Measurements from ENCODE around the gene NTNG2.
A peak's percentile ranks its signal among the peaks of the same experiment; 100 is the strongest.
"Not testable (repeated sequence)": the region's sequence is repeated elsewhere in the genome, so short reads cannot be mapped to it uniquely, and the experiment has no call there.

NTNG2 gene

GRCh38 chr9:132260846-132261245, 99.0 kb downstream of the NTNG2 start:
- H3K9me3 ChIP-seq (ENCODE audit: control insufficient read depth, low read length) = no peaks in the 10 kb centered on the region
- peaks cover 41% of the 10 kb centered on the region for H3K36me3 ChIP-seq (ENCODE audit: control insufficient read depth, insufficient read depth, low read length)
- H3K4me1 ChIP-seq (ENCODE audit: control insufficient read depth, insufficient read depth, low read length, poor library complexity, severe bottlenecking) = peaks cover 3% of the 10 kb centered on the region
- no peak overlapping the region for H3K4me3 ChIP-seq (ENCODE audit: extremely low read depth, insufficient read depth, low read length, poor library complexity, severe bottlenecking)
- no peak overlapping the region for H3K27ac ChIP-seq (ENCODE audit: low read depth, low read length, severe bottlenecking)
- WGBS, 2 experiments (ENCODE audit: insufficient coverage in 2 of 2) = 92 to 100% methylated on average over 2 of the region's 3 CpGs

DNA sequence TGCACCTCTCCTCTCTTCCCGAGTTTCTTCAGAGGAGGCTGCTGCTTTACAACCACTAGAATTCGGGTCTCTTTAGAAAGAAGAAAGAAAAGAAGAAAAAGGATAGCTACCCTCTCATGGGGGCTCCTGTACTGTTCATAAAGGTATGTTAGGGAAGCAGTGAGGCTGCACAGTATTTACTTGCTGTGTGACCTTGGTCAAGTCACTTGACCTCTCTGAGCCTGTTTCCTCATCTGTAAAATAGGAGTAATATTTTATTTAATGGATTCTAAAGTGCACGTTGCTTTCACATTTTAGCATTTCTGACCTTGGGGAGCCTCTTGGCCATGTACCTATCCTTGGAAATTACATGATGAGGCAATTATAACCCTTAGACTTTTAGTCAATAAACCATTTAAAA, 104.2 kb downstream of the NTNG2 start:
- peaks cover 3% of the 10 kb centered on the region for H3K4me1 ChIP-seq (ENCODE audit: control insufficient read depth, insufficient read depth, low read length, poor library complexity, severe bottlenecking)
- H3K27ac ChIP-seq (ENCODE audit: low read depth, low read length, severe bottlenecking) = peak overlapping the region; percentile 10
- no peaks in the 10 kb centered on the region for H3K9me3 ChIP-seq (ENCODE audit: control insufficient read depth, low read length)
- H3K4me3 ChIP-seq (ENCODE audit: extremely low read depth, insufficient read depth, low read length, poor library complexity, severe bottlenecking) = no peak overlapping the region
- peaks cover 84% of the 10 kb centered on the region for H3K36me3 ChIP-seq (ENCODE audit: control insufficient read depth, insufficient read depth, low read length)
- 100% methylated on average over 2 of the region's 3 CpGs; no CpG with 5 or more reads in 1 of the 2 experiments for WGBS, 2 experiments (ENCODE audit: insufficient coverage in 2 of 2)

DNA sequence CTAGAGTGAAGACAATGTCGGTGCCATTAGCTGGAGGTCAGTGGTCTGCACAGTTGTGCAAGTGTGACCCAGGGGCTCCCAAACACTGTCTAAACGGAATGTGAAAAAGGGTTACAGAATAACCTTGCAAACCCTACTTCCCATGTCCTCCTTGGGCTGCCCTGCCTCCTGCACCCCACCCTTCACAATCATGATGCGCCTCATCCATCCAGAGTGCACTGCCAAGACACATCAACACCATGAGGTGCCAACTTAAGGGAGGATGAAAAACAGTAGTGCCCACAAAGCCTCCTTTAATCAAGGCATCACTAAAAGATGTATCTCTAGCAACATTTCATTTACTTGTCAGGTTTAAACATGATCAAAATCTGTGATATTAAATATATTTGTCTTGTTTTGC, 105.8 kb downstream of the NTNG2 start:
- Histone ChIP-seq H3K27ac (ENCODE audit: low read depth, low read length, severe bottlenecking) (no peak overlapping the region), H3K36me3 (ENCODE audit: control insufficient read depth, insufficient read depth, low read length) (peaks cover 90% of the 10 kb centered on the region)
- 86 to 95% methylated on average over 3 of the region's 3 CpGs for WGBS, 2 experiments (ENCODE audit: insufficient coverage in 2 of 2)

GRCh38 chr9:132268725-132269352, 107.0 kb downstream of the NTNG2 start:
- 63 to 72% methylated on average over 8 of the region's 10 CpGs for WGBS, 2 experiments (ENCODE audit: insufficient coverage in 2 of 2)
- Histone ChIP-seq H3K36me3 (ENCODE audit: control insufficient read depth, insufficient read depth, low read length) (peaks cover 90% of the 10 kb centered on the region), H3K4me3 (ENCODE audit: extremely low read depth, insufficient read depth, low read length, poor library complexity, severe bottlenecking) (no peak overlapping the region), H3K4me1 (ENCODE audit: control insufficient read depth, insufficient read depth, low read length, poor library complexity, severe bottlenecking) (no peaks in the 10 kb centered on the region), H3K27ac (ENCODE audit: low read depth, low read length, severe bottlenecking) (no peak overlapping the region), H3K9me3 (ENCODE audit: control insufficient read depth, low read length) (no peaks in the 10 kb centered on the region)

More for the DNA sequence above, 105.8 kb downstream of the NTNG2 start:
- H3K9me3 ChIP-seq (ENCODE audit: control insufficient read depth, low read length) = no peaks in the 10 kb centered on the region
- no peaks in the 10 kb centered on the region for H3K4me1 ChIP-seq (ENCODE audit: control insufficient read depth, insufficient read depth, low read length, poor library complexity, severe bottlenecking)
- no peak overlapping the region for H3K4me3 ChIP-seq (ENCODE audit: extremely low read depth, insufficient read depth, low read length, poor library complexity, severe bottlenecking)

DNA sequence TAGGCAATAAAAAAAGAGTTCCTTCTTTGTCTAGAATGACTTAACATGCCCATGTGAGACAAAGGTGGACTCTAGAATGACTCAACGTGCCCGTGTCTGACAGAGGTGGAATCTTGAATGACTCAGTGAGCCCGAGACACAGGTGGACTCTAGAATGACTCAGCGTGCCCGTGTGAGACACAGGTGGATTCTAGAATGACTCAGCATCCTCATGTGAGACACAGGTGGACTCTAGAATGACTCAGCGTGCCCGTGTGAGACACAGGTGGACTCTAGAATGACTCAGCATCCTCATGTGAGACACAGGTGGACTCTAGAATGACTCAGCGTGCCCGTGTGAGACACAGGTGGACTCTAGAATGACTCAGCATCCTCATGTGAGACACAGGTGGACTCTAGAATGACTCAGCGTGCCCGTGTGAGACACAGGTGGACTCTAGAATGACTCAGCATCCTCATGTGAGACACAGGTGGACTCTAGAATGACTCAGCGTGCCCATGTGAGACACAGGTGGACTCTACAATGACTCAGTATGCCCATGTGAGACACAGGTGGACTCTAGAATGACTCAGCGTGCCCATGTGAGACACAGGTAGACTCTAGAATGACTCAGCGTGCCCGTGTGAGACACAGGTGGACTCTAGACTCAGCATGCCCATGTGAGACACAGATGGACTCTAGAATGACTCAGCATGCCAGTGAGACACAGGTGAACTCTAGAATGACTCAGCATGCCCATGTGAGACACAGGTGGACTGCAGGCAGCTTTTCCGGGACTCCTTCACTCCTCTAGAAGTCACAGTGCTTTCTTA, 108.1 kb downstream of the NTNG2 start:
- 95 to 97% methylated on average over 6 to 8 of the region's 16 CpGs for WGBS, 2 experiments (ENCODE audit: insufficient coverage in 2 of 2)
- not testable (repeated sequence) for H3K9me3 ChIP-seq (ENCODE audit: control insufficient read depth, low read length); H3K27ac ChIP-seq (ENCODE audit: low read depth, low read length, severe bottlenecking); H3K4me3 ChIP-seq (ENCODE audit: extremely low read depth, insufficient read depth, low read length, poor library complexity, severe bottlenecking); H3K4me1 ChIP-seq (ENCODE audit: control insufficient read depth, insufficient read depth, low read length, poor library complexity, severe bottlenecking)
- H3K36me3 ChIP-seq (ENCODE audit: control insufficient read depth, insufficient read depth, low read length) = peaks cover 90% of the 10 kb centered on the region

- peaks cover 98% of the 10 kb centered on the region for H3K36me3 ChIP-seq (ENCODE audit: control insufficient read depth, insufficient read depth, low read length)
- no peaks in the 10 kb centered on the region for H3K9me3 ChIP-seq (ENCODE audit: control insufficient read depth, low read length)
- no peaks in the 10 kb centered on the region for H3K4me1 ChIP-seq (ENCODE audit: control insufficient read depth, insufficient read depth, low read length, poor library complexity, severe bottlenecking)
- H3K27ac ChIP-seq (ENCODE audit: low read depth, low read length, severe bottlenecking) = no peak overlapping the region
- 100% methylated on average over 1 to 2 of the region's 2 CpGs for WGBS, 2 experiments (ENCODE audit: insufficient coverage in 2 of 2)
- no peak overlapping the region for H3K4me3 ChIP-seq (ENCODE audit: extremely low read depth, insufficient read depth, low read length, poor library complexity, severe bottlenecking)
Measured at GRCh38 chr9:132274861-132275260, 113.0 kb downstream of the NTNG2 start.

- Histone ChIP-seq H3K27ac (ENCODE audit: low read depth, low read length, severe bottlenecking) (no peak overlapping the region), H3K4me3 (ENCODE audit: extremely low read depth, insufficient read depth, low read length, poor library complexity, severe bottlenecking) (no peak overlapping the region), H3K4me1 (ENCODE audit: control insufficient read depth, insufficient read depth, low read length, poor library complexity, severe bottlenecking) (no peaks in the 10 kb centered on the region), H3K9me3 (ENCODE audit: control insufficient read depth, low read length) (no peaks in the 10 kb centered on the region), H3K36me3 (ENCODE audit: control insufficient read depth, insufficient read depth, low read length) (peaks cover 88% of the 10 kb centered on the region)
- 100% methylated on average over 2 to 3 of the region's 4 CpGs for WGBS, 2 experiments (ENCODE audit: insufficient coverage in 2 of 2)
Measured at GRCh38 chr9:132283165-132283564, 121.3 kb downstream of the NTNG2 start.

GRCh38 chr9:132283863-132284262, 122.0 kb downstream of the NTNG2 start:
- no peak overlapping the region for H3K27ac ChIP-seq (ENCODE audit: low read depth, low read length, severe bottlenecking)
- no peaks in the 10 kb centered on the region for H3K4me1 ChIP-seq (ENCODE audit: control insufficient read depth, insufficient read depth, low read length, poor library complexity, severe bottlenecking)
- H3K36me3 ChIP-seq (ENCODE audit: control insufficient read depth, insufficient read depth, low read length) = peaks cover 89% of the 10 kb centered on the region
- no peak overlapping the region for H3K4me3 ChIP-seq (ENCODE audit: extremely low read depth, insufficient read depth, low read length, poor library complexity, severe bottlenecking)
- WGBS, 2 experiments (ENCODE audit: insufficient coverage in 2 of 2) = 96 to 100% methylated on average over 4 to 7 of the region's 7 CpGs
- H3K9me3 ChIP-seq (ENCODE audit: control insufficient read depth, low read length) = no peaks in the 10 kb centered on the region

DNA sequence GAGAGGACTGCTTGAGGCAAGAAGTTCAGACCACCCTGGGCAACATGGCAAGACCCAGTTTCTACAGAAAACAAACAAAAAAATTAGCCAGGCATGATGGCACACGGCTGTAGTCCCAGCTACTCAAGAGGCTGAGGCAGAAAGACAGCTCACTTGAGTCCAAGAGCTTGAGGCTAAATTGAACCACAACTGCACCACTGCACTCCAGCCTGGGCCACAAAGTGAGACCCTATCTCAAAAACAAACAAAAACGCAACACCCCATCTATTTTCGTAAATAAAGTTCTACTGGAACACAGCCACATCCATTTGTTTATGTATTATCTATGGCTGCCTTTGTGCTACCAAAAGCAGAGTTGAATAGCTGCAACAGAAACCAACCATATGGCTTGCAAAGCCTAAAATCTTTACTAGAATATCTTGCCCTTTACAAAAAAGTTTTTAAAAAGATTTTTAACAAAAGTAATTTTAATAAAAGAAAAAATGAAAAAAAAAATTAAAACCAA, 125.5 kb downstream of the NTNG2 start:
- peaks cover 74% of the 10 kb centered on the region for H3K36me3 ChIP-seq (ENCODE audit: control insufficient read depth, insufficient read depth, low read length)
- no peak overlapping the region for H3K27ac ChIP-seq (ENCODE audit: low read depth, low read length, severe bottlenecking)
- WGBS, 2 experiments (ENCODE audit: insufficient coverage in 2 of 2) = 92 to 100% methylated on average over 1 of the region's 3 CpGs
- H3K4me3 ChIP-seq (ENCODE audit: extremely low read depth, insufficient read depth, low read length, poor library complexity, severe bottlenecking) = no peak overlapping the region
- peaks cover 3% of the 10 kb centered on the region for H3K4me1 ChIP-seq (ENCODE audit: control insufficient read depth, insufficient read depth, low read length, poor library complexity, severe bottlenecking)
- H3K9me3 ChIP-seq (ENCODE audit: control insufficient read depth, low read length) = no peaks in the 10 kb centered on the region

DNA sequence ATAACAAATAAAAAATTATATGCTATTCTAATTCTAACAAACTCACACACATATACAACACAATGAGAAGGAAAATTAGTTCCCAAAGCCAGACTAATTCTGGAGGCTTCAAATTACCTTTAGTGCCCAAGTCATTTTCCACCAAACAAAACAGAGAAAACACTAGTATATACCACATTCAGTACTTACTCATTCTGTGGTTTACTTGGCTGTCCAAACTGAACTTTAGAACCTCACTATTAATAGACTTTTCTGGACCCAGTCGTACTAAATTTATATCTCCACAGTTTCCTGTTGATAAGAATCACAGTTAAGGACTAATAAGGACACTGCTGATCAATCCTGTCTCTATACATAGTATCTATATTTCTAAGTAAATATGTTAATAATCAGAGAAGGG, 126.5 kb downstream of the NTNG2 start:
- Histone ChIP-seq H3K4me3 (ENCODE audit: extremely low read depth, insufficient read depth, low read length, poor library complexity, severe bottlenecking) (no peak overlapping the region), H3K27ac (ENCODE audit: low read depth, low read length, severe bottlenecking) (no peak overlapping the region), H3K4me1 (ENCODE audit: control insufficient read depth, insufficient read depth, low read length, poor library complexity, severe bottlenecking) (peaks cover 3% of the 10 kb centered on the region), H3K9me3 (ENCODE audit: control insufficient read depth, low read length) (no peaks in the 10 kb centered on the region), H3K36me3 (ENCODE audit: control insufficient read depth, insufficient read depth, low read length) (peaks cover 68% of the 10 kb centered on the region)
- WGBS, 2 experiments (ENCODE audit: insufficient coverage in 2 of 2) = no CpG with 5 or more reads among the region's 1 CpG

GRCh38 chr9:132288966-132289365, 127.1 kb downstream of the NTNG2 start:
- 100% methylated on average over 1 of the region's 2 CpGs for WGBS, 2 experiments (ENCODE audit: insufficient coverage in 2 of 2)
- Histone ChIP-seq H3K9me3 (ENCODE audit: control insufficient read depth, low read length) (no peaks in the 10 kb centered on the region), H3K27ac (ENCODE audit: low read depth, low read length, severe bottlenecking) (no peak overlapping the region), H3K36me3 (ENCODE audit: control insufficient read depth, insufficient read depth, low read length) (peaks cover 66% of the 10 kb centered on the region), H3K4me1 (ENCODE audit: control insufficient read depth, insufficient read depth, low read length, poor library complexity, severe bottlenecking) (peaks cover 3% of the 10 kb centered on the region), H3K4me3 (ENCODE audit: extremely low read depth, insufficient read depth, low read length, poor library complexity, severe bottlenecking) (no peak overlapping the region)

Data from mesodermal cell (in vitro differentiated cells).